Measurements from ENCODE around the gene SASH1. TPM values are rescaled to one million over a fixed set of nuclear protein-coding genes. Genes with fewer than 3 reads are reported as not detected.

SASH1 gene
- polyA plus RNA-seq, 1 experiment, result 27.0 TPM

GRCh38 chr6:148296771-148297170 is 45.9 kb upstream of the SASH1 start:
- Histone ChIP-seq H3K9me3 (ENCODE audit: control insufficient read depth, insufficient read depth, low read length) (no peaks in the 10 kb centered on the region), H3K27me3 (ENCODE audit: control insufficient read depth, insufficient read depth, low read length) (no peaks in the 10 kb centered on the region), H3K4me3 (ENCODE audit: low read depth, low read length) (no peak overlapping the region), H3K27ac (ENCODE audit: low read depth, low read length) (peak overlapping the region; percentile 11)
- CTCF ChIA-PET, result no interaction called here
- POLR2A ChIA-PET, result no interaction called here
- TF ChIP-seq, protein P1, sequence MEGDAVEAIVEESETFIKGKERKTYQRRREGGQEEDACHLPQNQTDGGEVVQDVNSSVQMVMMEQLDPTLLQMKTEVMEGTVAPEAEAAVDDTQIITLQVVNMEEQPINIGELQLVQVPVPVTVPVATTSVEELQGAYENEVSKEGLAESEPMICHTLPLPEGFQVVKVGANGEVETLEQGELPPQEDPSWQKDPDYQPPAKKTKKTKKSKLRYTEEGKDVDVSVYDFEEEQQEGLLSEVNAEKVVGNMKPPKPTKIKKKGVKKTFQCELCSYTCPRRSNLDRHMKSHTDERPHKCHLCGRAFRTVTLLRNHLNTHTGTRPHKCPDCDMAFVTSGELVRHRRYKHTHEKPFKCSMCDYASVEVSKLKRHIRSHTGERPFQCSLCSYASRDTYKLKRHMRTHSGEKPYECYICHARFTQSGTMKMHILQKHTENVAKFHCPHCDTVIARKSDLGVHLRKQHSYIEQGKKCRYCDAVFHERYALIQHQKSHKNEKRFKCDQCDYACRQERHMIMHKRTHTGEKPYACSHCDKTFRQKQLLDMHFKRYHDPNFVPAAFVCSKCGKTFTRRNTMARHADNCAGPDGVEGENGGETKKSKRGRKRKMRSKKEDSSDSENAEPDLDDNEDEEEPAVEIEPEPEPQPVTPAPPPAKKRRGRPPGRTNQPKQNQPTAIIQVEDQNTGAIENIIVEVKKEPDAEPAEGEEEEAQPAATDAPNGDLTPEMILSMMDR (IDR thresholded peaks at IDR 0.05; ENCODE audit: low read depth, low read length), result no peak
- no peak for DNase-seq (ENCODE audit: low read depth, low spot score)

- no peak for DNase-seq (ENCODE audit: low read depth, low spot score)
- no peak overlapping the region for H3K4me3 ChIP-seq (ENCODE audit: low read depth, low read length)
- no peaks in the 10 kb centered on the region for H3K9me3 ChIP-seq (ENCODE audit: control insufficient read depth, insufficient read depth, low read length)
- POLR2A ChIA-PET, result no interaction called here
- no peak overlapping the region for H3K27ac ChIP-seq (ENCODE audit: low read depth, low read length)
- CTCF ChIA-PET, result no interaction called here
- TF ChIP-seq, protein P1 (IDR thresholded peaks at IDR 0.05; ENCODE audit: low read depth, low read length), result no peak
- no peaks in the 10 kb centered on the region for H3K27me3 ChIP-seq (ENCODE audit: control insufficient read depth, insufficient read depth, low read length)
These were observed 44.0 kb upstream of the SASH1 start for GRCh38 chr6:148298683-148299082.

DNA sequence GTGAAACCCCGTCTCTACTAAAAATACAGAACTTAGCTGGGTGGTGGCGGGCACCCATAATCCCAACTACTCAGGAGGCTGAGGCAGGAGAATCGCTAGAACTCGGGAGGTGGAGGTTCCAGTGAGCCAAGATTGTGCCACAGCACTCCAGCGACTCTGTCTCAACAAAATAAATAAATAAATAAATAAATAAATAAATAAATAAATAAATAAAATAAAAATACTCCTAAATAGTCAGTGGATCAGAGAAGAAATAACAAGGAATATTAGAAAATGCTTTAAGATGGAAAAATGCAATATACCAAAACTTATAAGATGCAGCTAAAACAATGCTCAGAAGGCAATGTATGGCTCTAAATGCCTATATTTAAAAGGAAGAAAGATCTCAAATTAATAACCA is 39.0 kb upstream of the SASH1 start:
- Histone ChIP-seq H3K27me3 (ENCODE audit: control insufficient read depth, insufficient read depth, low read length) (no peaks in the 10 kb centered on the region), H3K9me3 (ENCODE audit: control insufficient read depth, insufficient read depth, low read length) (no peaks in the 10 kb centered on the region), H3K4me3 (ENCODE audit: low read depth, low read length) (no peak overlapping the region), H3K27ac (ENCODE audit: low read depth, low read length) (no peak overlapping the region)
- no peak for DNase-seq (ENCODE audit: low read depth, low spot score)
- ChIA-PET CTCF (no interaction called here), POLR2A (no interaction called here)
- TF ChIP-seq, protein P1 (IDR thresholded peaks at IDR 0.05; ENCODE audit: low read depth, low read length), result no peak

GRCh38 chr6:148304976-148305375 is 37.7 kb upstream of the SASH1 start:
- ChIA-PET POLR2A (interaction anchor here (1.0 kb wide), 1 partner anchor 37 kb away, joined by 6 read pairs; no protein-coding TSS in a partner anchor), CTCF (interaction anchor here (1.1 kb wide), 1 partner anchor 125 kb away, joined by 4 read pairs; no protein-coding TSS in a partner anchor)
- Histone ChIP-seq H3K27ac (ENCODE audit: low read depth, low read length) (peak overlapping the region; percentile 68), H3K27me3 (ENCODE audit: control insufficient read depth, insufficient read depth, low read length) (no peaks in the 10 kb centered on the region), H3K4me3 (ENCODE audit: low read depth, low read length) (no peak overlapping the region), H3K9me3 (ENCODE audit: control insufficient read depth, insufficient read depth, low read length) (no peaks in the 10 kb centered on the region)
- TF ChIP-seq, protein P1 (IDR thresholded peaks at IDR 0.05; ENCODE audit: low read depth, low read length), result no peak
- DNase-seq (ENCODE audit: low read depth, low spot score), result peak; percentile 43

DNA sequence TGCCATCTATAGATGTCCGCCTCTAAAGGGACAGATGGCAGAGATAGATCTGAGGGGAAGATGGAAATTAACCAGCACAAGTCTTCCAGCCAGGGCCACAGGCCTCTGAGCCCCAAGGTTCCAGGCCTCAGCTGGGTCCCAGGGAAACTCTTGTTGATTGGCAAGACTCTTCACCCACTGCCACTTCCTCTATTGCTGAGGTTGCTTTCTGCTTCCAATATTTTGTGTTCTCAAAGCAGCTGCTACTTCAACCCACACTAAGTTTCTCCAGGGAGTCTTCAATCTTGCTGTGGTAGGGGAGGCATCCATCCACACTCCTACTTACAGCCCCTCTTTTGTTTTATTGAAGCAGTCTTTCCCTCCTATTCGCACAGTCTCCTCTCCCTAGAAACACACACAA is 36.4 kb upstream of the SASH1 start:
- peak overlapping the region; percentile 83 for H3K27ac ChIP-seq (ENCODE audit: low read depth, low read length)
- TF ChIP-seq, protein P1 (IDR thresholded peaks at IDR 0.05; ENCODE audit: low read depth, low read length), result no peak
- ChIA-PET CTCF (no interaction called here), POLR2A (interaction anchor here (0.6 to 1.3 kb wide), 3 partner anchors 20 to 156 kb away, joined by 3 to 4 read pairs (median 4); no protein-coding TSS in a partner anchor)
- no peaks in the 10 kb centered on the region for H3K9me3 ChIP-seq (ENCODE audit: control insufficient read depth, insufficient read depth, low read length)
- no peak for DNase-seq (ENCODE audit: low read depth, low spot score)
- H3K27me3 ChIP-seq (ENCODE audit: control insufficient read depth, insufficient read depth, low read length), result no peaks in the 10 kb centered on the region
- H3K4me3 ChIP-seq (ENCODE audit: low read depth, low read length), result no peak overlapping the region
